ENCODE data around the gene SEC31B. TPM values are rescaled to one million over a fixed set of nuclear protein-coding genes. Genes with fewer than 3 reads are reported as not detected.

The SEC31B gene
- total and polyA plus RNA-seq, 2 of the 8 experiments (the other 6 are each of a cell fraction or from before 2014, with no cell fraction given) = 4.1 to 5.3 TPM

DNA sequence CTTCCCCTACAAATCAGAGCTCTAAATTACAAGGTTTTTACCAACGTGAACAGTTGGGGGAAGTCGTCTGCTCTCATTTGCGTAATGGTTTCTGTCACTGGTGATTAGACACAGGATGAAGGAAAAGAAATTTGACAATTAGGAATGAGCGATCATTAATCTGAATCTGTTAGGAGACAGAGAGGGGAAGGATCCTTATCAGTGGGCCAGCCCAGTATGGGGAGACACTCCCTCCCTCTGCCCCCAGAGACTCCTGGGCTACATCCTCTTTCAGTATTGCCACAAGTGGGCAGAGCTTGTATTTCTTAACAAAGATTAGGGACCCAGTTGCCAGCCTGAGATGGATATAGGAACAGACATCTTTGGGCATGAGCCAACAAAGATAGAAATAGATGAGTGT is 31.5 kb upstream of the SEC31B start:
- Histone ChIP-seq H4K91ac (replicated peaks; ENCODE audit: insufficient read length, low read length) (no peak overlapping the region), H4K8ac (ENCODE audit: extremely low read depth, insufficient read depth, low read length) (no peak overlapping the region; the same call in 1 of the 2 replicates), H4K20me1 (replicated peaks in 1 of 2; ENCODE audit: control insufficient read depth in 1 of 2, insufficient read depth in 2 of 2, low read length in 2 of 2) (peaks cover 0 to 4% of the 10 kb centered on the region in 2 experiments), H3K27ac (ENCODE audit: low read depth, low read length) (no peak overlapping the region), H3K27me3 (replicated peaks in 1 of 4; ENCODE audit: control insufficient read depth in 3 of 4, extremely low read depth in 1 of 4, insufficient read depth in 3 of 4, low read length in 3 of 4) (no peaks in the 10 kb centered on the region), H3K4me2 (ENCODE audit: insufficient read depth in 1 of 2, low read depth in 2 of 2, low read length in 2 of 2) (no peak overlapping the region), H3K36me3 (ENCODE audit: control insufficient read depth in 2 of 4, insufficient read depth in 4 of 4, low read length in 3 of 4) (peaks cover 19 to 42% (median 38%) of the 10 kb centered on the region in 4 experiments; a peak in 7 of 8 replicates), H3K56ac (replicated peaks; ENCODE audit: insufficient read length, low read depth, low read length) (no peak overlapping the region), H3K4ac (replicated peaks; ENCODE audit: insufficient read length, low read depth, low read length) (no peak overlapping the region), H3K9me3 (ENCODE audit: insufficient read depth in 2 of 2, low read depth in 1 of 2, low read length in 1 of 2) (no peaks in the 10 kb centered on the region), H3K4me3 (ENCODE audit: extremely low read depth in 1 of 4, insufficient read depth in 2 of 4, low read depth in 3 of 4, low read length in 4 of 4) (no peak overlapping the region), H3K14ac (ENCODE audit: insufficient read length) (no peak overlapping the region), H2AFZ (ENCODE audit: low read length) (no peak overlapping the region), H3K4me1 (replicated peaks in 1 of 4; ENCODE audit: control insufficient read depth in 3 of 4, insufficient read depth in 4 of 4, low read length in 3 of 4) (no peaks in the 10 kb centered on the region), H2BK120ac (replicated peaks; ENCODE audit: low read depth, low read length) (no peak overlapping the region), H2BK12ac (ENCODE audit: low read depth, low read length) (no peak overlapping the region), H4K5ac (ENCODE audit: insufficient read length, low read depth, low read length) (no peak overlapping the region), H2BK20ac (ENCODE audit: low read length) (no peak overlapping the region), H3K23ac (ENCODE audit: insufficient read length) (no peak overlapping the region), H2BK15ac (ENCODE audit: low read length) (no peak overlapping the region), H3K23me2 (ENCODE audit: low read depth, low read length) (no peaks in the 10 kb centered on the region), H3K18ac (ENCODE audit: extremely low read depth, low read length) (no peak overlapping the region), H3K79me2 (ENCODE audit: control insufficient read depth in 1 of 2, insufficient read depth in 2 of 2, low read length in 2 of 2) (no peaks in the 10 kb centered on the region), H2BK5ac (ENCODE audit: low read depth, low read length) (no peak overlapping the region), H2AK5ac (ENCODE audit: low read depth, low read length) (no peak overlapping the region), H3K9ac (replicated peaks in 1 of 4; ENCODE audit: extremely low read depth in 1 of 4, low read depth in 3 of 4, low read length in 3 of 4) (no peak overlapping the region), H3K79me1 (ENCODE audit: low read depth, low read length) (peaks cover 3% of the 10 kb centered on the region; the same call in 1 of the 2 replicates)
- FAIRE-seq = no peak
- ChIA-PET CTCF (ENCODE audit: partially characterized antibody) (interaction anchor here (0.9 to 7.2 kb wide), 6 partner anchors 10 to 321 kb away, joined by 3 to 57 read pairs (median 6); no protein-coding TSS in a partner anchor), POLR2A (ENCODE audit: partially characterized antibody) (interaction anchor here (1.2 to 6.2 kb wide), 5 partner anchors 8 to 16 kb away, joined by 6 to 41 read pairs (median 21); partner anchors contain the start of gene HIF1AN)
- WGBS, 2 experiments (ENCODE audit: extremely low coverage in 1 of 2, insufficient coverage in 1 of 2, insufficient read length in 1 of 2, insufficient replicate concordance in 2 of 2, low coverage in 1 of 2, low lambda C conversion rate in 2 of 2, missing lambda C conversion rate in 1 of 2) = 97% methylated on average over 4 of the region's 4 CpGs; no CpG with 5 or more reads in 1 of the 2 experiments
- no peak for DNase-seq (ENCODE audit: low read depth in 1 of 2, low spot score in 2 of 2)
- TF ChIP-seq BRCA1 (IDR thresholded peaks at IDR 0.05; ENCODE audit: low read depth, low read length) = no peak
- TF ChIP-seq SUZ12 (IDR thresholded peaks at IDR 0.05; ENCODE audit: low read length) = no peak
- TF ChIP-seq SRF (IDR thresholded peaks at IDR 0.05; ENCODE audit: low read depth, low read length) = no peak
- TF ChIP-seq EP300 (IDR thresholded peaks at IDR 0.05; ENCODE audit: borderline replicate concordance in 1 of 2, low read depth in 2 of 2, low read length in 2 of 2) = no peak
- TF ChIP-seq BACH1 (IDR thresholded peaks at IDR 0.05; ENCODE audit: low read length) = no peak
- TF ChIP-seq JUN (IDR thresholded peaks at IDR 0.05; ENCODE audit: low read depth, low read length) = no peak
- TF ChIP-seq POLR2A (IDR thresholded peaks at IDR 0.05; ENCODE audit: control extremely low read depth in 1 of 2, low read depth in 2 of 2, low read length in 2 of 2) = no peak
- TF ChIP-seq HDAC6 (IDR thresholded peaks at IDR 0.05; ENCODE audit: low read depth, low read length) = no peak
- no peak for TF ChIP-seq TCF12 (IDR thresholded peaks at IDR 0.05; ENCODE audit: low read depth, low read length)
- TF ChIP-seq SP1 (IDR thresholded peaks at IDR 0.05; ENCODE audit: low read depth, low read length) = no peak
- TF ChIP-seq EGR1 (IDR thresholded peaks at IDR 0.05; ENCODE audit: borderline replicate concordance, low read depth, low read length) = no peak
- TF ChIP-seq KDM5A (IDR thresholded peaks at IDR 0.05; ENCODE audit: low read length) = no peak

All from H1 (cell line).